ENCODE measurements around the gene MIDN.
A peak's percentile ranks its signal among the peaks of the same experiment; 100 is the strongest.

The MIDN gene

GRCh38 chr19:1252821-1253513, 4.6 kb downstream of the MIDN start (continued):
- TF ChIP-seq ZNF626 (tag by site-specific recombination; IDR thresholded peaks at IDR 0.05) (no peak), ZNF639 (tag by site-specific recombination; IDR thresholded peaks at IDR 0.05) (no peak), ZNF449 (tag by site-specific recombination; IDR thresholded peaks at IDR 0.05) (no peak), ZSCAN16 (tag by site-specific recombination; IDR thresholded peaks at IDR 0.05) (0 out of 2 replicates have a peak, but pooled peaks have one; percentile 59), ZBTB48 (tag by site-specific recombination; IDR thresholded peaks at IDR 0.05) (0 out of 2 replicates have a peak, but pooled peaks have one; percentile 28), ZNF2 (tag by site-specific recombination; IDR thresholded peaks at IDR 0.05) (no peak), ZNF341 (tag by site-specific recombination; IDR thresholded peaks at IDR 0.05; ENCODE audit: low read depth) (peak; percentile 53), ZBTB10 (tag by site-specific recombination; IDR thresholded peaks at IDR 0.05) (peak; percentile 69), ZNF266 (tag by site-specific recombination; IDR thresholded peaks at IDR 0.05; ENCODE audit: low read depth) (no peak), ZBTB20 (tag by site-specific recombination; IDR thresholded peaks at IDR 0.05) (peak; percentile 19; the same call in 1 of the 2 replicates), ZNF571 (tag by site-specific recombination; IDR thresholded peaks at IDR 0.05) (no peak), ZBTB21 (tag by site-specific recombination; IDR thresholded peaks at IDR 0.05) (peak; percentile 15; the same call in 1 of the 2 replicates), ZNF707 (tag by site-specific recombination; IDR thresholded peaks at IDR 0.05) (no peak), ZBTB26 (tag by site-specific recombination; optimal IDR thresholded peaks at IDR 0.05) (peak; percentile 27), RBAK (tag by site-specific recombination; IDR thresholded peaks at IDR 0.05) (no peak), MZF1 (tag by site-specific recombination; IDR thresholded peaks at IDR 0.05; ENCODE audit: borderline replicate concordance) (no peak), TRIM28 (IDR thresholded peaks at IDR 0.05; ENCODE audit: borderline replicate concordance, low read length) (no peak), ZNF426 (tag by site-specific recombination; IDR thresholded peaks at IDR 0.05) (no peak), GFI1B (tag by site-specific recombination; IDR thresholded peaks at IDR 0.05) (no peak), ZNF521 (tag by site-specific recombination; IDR thresholded peaks at IDR 0.05) (no peak), ZBTB17 (tag by site-specific recombination; IDR thresholded peaks at IDR 0.05) (no peak), PRDM1 (tag by site-specific recombination; IDR thresholded peaks at IDR 0.05) (no peak), HIC1 (tag by site-specific recombination; IDR thresholded peaks at IDR 0.05) (peak; percentile 72), ZNF645 (tag by site-specific recombination; IDR thresholded peaks at IDR 0.05) (no peak), ZNF510 (tag by site-specific recombination; IDR thresholded peaks at IDR 0.05; ENCODE audit: insufficient replicate concordance) (no peak), ZEB2 (tag by site-specific recombination; IDR thresholded peaks at IDR 0.05) (peak; percentile 38; the same call in 1 of the 2 replicates), ZFHX2 (tag by site-specific recombination; conservative IDR thresholded peaks at IDR 0.05) (peak; percentile 91), BCL11A (tag by site-specific recombination; IDR thresholded peaks at IDR 0.05; ENCODE audit: low read depth) (no peak), BCL6B (tag by site-specific recombination; IDR thresholded peaks at IDR 0.05) (no peak)
